DOHH2 (cell line): ENCODE results near the gene TSR1.

Experiments used
- EZH2phosphoT487 ChIP-seq: fragments of 200-600 bp; sonication (generic); IDR thresholded peaks from 2 replicates; pipeline ENCODE4 v1.6.1; 2017; ENCODE audit warnings: borderline replicate concordance, mild to moderate bottlenecking, antibody characterized with exemption, low read length, moderate library complexity, mixed read lengths
- TF ChIP-seq, protein P1 (sequence below): fragments of 200-600 bp; sonication (generic); IDR thresholded peaks from one replicate; pipeline ENCODE4 v1.5.1; 2014; ENCODE audit warnings: antibody characterized with exemption, mild to moderate bottlenecking, low read depth, low read length; ENCODE audit not compliant: poor library complexity, severe bottlenecking

DNA sequence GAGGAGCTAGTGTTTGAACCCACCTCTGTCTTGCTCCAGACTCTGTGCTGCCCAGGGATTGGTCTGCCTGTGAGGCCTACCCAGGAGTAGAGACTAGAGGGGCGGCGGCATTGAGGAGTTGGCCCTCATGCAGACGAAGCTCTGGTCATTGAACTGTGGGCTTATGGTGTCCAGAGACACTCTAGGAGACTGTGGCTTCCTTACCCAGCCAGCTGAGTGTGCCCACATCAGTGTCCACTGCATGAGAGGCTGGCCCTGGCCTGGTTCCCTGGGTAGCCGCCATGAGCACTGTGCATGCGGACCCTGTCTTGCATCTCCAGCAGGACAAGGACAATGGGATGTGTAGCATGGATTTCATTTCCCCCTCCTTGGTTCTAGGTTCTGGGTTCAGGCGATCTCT, 15.0 kb upstream of the TSR1 start:
- TF ChIP-seq, protein P1, sequence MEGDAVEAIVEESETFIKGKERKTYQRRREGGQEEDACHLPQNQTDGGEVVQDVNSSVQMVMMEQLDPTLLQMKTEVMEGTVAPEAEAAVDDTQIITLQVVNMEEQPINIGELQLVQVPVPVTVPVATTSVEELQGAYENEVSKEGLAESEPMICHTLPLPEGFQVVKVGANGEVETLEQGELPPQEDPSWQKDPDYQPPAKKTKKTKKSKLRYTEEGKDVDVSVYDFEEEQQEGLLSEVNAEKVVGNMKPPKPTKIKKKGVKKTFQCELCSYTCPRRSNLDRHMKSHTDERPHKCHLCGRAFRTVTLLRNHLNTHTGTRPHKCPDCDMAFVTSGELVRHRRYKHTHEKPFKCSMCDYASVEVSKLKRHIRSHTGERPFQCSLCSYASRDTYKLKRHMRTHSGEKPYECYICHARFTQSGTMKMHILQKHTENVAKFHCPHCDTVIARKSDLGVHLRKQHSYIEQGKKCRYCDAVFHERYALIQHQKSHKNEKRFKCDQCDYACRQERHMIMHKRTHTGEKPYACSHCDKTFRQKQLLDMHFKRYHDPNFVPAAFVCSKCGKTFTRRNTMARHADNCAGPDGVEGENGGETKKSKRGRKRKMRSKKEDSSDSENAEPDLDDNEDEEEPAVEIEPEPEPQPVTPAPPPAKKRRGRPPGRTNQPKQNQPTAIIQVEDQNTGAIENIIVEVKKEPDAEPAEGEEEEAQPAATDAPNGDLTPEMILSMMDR: no peak
- TF ChIP-seq EZH2phosphoT487: no peak
